WTC11 (cell line): ENCODE data around the gene ZNF213.
A peak's percentile ranks its signal among the peaks of the same experiment; 100 is the strongest.

Source experiments
- ESRRA ChIP-seq: sonication (generic); formaldehyde crosslinking; IDR thresholded peaks from 2 replicates; pipeline ENCODE4 v1.8.1; 2022; ENCODE audit warnings: mild to moderate bottlenecking, missing genetic modification reagents, borderline replicate concordance
- IRF2 ChIP-seq: sonication (generic); formaldehyde crosslinking; IDR thresholded peaks from 2 replicates; pipeline ENCODE4 v1.8.0; 2022; ENCODE audit warnings: low read depth, missing genetic modification reagents, borderline replicate concordance
- ZNF121 ChIP-seq: sonication (generic); formaldehyde crosslinking; IDR thresholded peaks from 2 replicates; pipeline ENCODE4 v1.8.0; 2023; ENCODE audit warnings: missing genetic modification reagents
- ZNF671 ChIP-seq: fragments of 250-450 bp; sonication (Bioruptor Pico); IDR thresholded peaks from 2 replicates; pipeline ENCODE4 v1.8.0; 2021; ENCODE audit warnings: mild to moderate bottlenecking
- TF ChIP-seq, protein P1 (sequence below): fragments of 200-600 bp; IDR thresholded peaks from 2 replicates; pipeline ENCODE4 v1.8.0; 2022; ENCODE audit warnings: antibody characterized with exemption
- TF ChIP-seq, protein P2 (sequence below): sonication (generic); formaldehyde crosslinking; IDR thresholded peaks from 2 replicates; pipeline ENCODE4 v1.8.1; 2023; ENCODE audit warnings: mild to moderate bottlenecking, moderate library complexity, missing genetic modification reagents

DNA sequence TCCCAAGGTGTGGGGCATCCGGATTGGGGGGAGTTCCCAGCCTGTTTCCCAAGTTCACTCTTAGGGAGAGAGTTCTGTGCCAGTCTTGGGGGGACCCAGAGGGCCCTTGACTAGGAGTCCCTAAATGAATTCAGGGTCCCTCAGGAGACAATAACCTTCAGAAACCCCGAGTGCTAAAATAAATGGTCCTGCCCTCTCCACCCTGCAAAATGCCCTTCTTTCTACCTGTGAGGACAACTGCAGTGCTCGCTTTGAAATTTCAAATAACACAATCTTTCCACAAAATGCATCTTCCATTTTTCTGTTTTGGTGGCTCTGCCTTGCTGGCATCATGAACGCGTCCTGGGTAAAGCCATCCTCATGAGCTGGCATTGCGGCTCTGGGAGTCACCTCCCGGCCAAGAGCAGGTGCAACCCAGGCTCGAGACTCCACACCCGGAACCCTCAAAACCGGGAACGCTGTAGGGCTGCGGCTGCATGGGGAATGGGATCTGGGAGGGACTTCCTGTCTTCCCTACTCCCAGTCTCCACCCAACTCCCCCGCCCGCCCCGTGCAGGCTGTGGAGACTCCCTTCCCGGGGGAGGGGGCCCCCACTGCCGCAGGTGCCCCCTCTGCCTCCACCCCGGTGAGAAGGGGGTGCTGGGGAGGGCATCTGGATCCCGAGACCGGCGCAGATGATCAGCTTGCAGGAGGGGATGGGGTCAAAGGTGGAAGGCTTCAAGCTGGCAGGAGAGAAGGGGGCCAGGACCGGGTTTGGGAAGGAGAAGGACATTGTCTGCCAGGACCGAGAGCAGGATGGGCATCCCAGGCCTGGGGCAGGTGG lies 22.6 kb upstream of the ZNF213 start, which contains the start of gene ZNF205:
- TF ChIP-seq ZNF671 (CRISPR knock-in tag) (no peak), ESRRA (CRISPR knock-in tag) (0 out of 2 replicates have a peak, but pooled peaks have one; percentile 9), IRF2 (CRISPR knock-in tag) (no peak), ZNF121 (CRISPR knock-in tag) (no peak)
- TF ChIP-seq, protein P1, sequence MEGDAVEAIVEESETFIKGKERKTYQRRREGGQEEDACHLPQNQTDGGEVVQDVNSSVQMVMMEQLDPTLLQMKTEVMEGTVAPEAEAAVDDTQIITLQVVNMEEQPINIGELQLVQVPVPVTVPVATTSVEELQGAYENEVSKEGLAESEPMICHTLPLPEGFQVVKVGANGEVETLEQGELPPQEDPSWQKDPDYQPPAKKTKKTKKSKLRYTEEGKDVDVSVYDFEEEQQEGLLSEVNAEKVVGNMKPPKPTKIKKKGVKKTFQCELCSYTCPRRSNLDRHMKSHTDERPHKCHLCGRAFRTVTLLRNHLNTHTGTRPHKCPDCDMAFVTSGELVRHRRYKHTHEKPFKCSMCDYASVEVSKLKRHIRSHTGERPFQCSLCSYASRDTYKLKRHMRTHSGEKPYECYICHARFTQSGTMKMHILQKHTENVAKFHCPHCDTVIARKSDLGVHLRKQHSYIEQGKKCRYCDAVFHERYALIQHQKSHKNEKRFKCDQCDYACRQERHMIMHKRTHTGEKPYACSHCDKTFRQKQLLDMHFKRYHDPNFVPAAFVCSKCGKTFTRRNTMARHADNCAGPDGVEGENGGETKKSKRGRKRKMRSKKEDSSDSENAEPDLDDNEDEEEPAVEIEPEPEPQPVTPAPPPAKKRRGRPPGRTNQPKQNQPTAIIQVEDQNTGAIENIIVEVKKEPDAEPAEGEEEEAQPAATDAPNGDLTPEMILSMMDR, result no peak
- TF ChIP-seq, protein P2, sequence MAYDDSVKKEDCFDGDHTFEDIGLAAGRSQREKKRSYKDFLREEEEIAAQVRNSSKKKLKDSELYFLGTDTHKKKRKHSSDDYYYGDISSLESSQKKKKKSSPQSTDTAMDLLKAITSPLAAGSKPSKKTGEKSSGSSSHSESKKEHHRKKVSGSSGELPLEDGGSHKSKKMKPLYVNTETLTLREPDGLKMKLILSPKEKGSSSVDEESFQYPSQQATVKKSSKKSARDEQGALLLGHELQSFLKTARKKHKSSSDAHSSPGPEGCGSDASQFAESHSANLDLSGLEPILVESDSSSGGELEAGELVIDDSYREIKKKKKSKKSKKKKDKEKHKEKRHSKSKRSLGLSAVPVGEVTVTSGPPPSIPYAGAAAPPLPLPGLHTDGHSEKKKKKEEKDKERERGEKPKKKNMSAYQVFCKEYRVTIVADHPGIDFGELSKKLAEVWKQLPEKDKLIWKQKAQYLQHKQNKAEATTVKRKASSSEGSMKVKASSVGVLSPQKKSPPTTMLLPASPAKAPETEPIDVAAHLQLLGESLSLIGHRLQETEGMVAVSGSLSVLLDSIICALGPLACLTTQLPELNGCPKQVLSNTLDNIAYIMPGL (CRISPR knock-in tag), result peak; percentile 63
